GM23338 (cell line): ENCODE measurements around the gene RAB11FIP3. TPM values are rescaled to one million over a fixed set of nuclear protein-coding genes. Genes with fewer than 3 reads are reported as not detected.

ENCODE experiments used
- ATAC-seq: fragments of 200-7000 bp; cut with Tn5 transposase; 3 replicates; pipeline ENCODE4 v1.9.1; 2020
- DNase-seq: peaks from one replicate; pipeline ENCODE4 v3.0.0-alpha.2; 2015; ENCODE audit warnings: low spot score
- H2AFZ ChIP-seq: fragments of 200-600 bp; sonication (generic); 2 replicates; pipeline ENCODE4 v1.8.0; 2016; ENCODE audit warnings: antibody characterized with exemption, mild to moderate bottlenecking, moderate library complexity
- H3F3A ChIP-seq: fragments of 200-600 bp; sonication (generic); replicated peaks from 2 replicates; pipeline ENCODE4 v1.8.0; 2017; ENCODE audit warnings: antibody characterized with exemption, mixed run types, low read depth
- H3K27ac ChIP-seq: fragments of 200-600 bp; sonication (generic); 2 replicates; pipeline ENCODE4 v1.6.1; 2016; ENCODE audit warnings: low read depth
- H3K27me3 ChIP-seq: fragments of 200-600 bp; sonication (generic); 2 replicates; pipeline ENCODE4 v1.8.0; 2016; ENCODE audit warnings: mild to moderate bottlenecking, mixed run types, moderate library complexity; ENCODE audit not compliant: insufficient read depth
- H3K36me3 ChIP-seq: fragments of 200-600 bp; sonication (generic); 2 replicates; pipeline ENCODE4 v1.8.0; 2016; ENCODE audit warnings: mild to moderate bottlenecking; ENCODE audit not compliant: insufficient read depth
- H3K4me1 ChIP-seq: fragments of 200-600 bp; sonication (generic); 2 replicates; pipeline ENCODE4 v1.8.0; 2016; ENCODE audit warnings: mild to moderate bottlenecking, moderate library complexity; ENCODE audit not compliant: insufficient read depth
- H3K4me2 ChIP-seq: fragments of 200-600 bp; sonication (generic); 2 replicates; pipeline ENCODE4 v1.7.1; 2017; ENCODE audit warnings: mixed run types
- H3K4me3 ChIP-seq: fragments of 200-600 bp; sonication (generic); 2 replicates; pipeline ENCODE4 v1.6.1; 2016; ENCODE audit warnings: mixed run types
- H3K79me2 ChIP-seq: fragments of 200-600 bp; sonication (generic); replicated peaks from 2 replicates; pipeline ENCODE4 v1.8.0; 2017; ENCODE audit warnings: mild to moderate bottlenecking; ENCODE audit not compliant: insufficient read depth
- H3K9me2 ChIP-seq: fragments of 200-600 bp; sonication (generic); 2 replicates; pipeline ENCODE4 v1.8.0; 2017; ENCODE audit not compliant: insufficient read depth
- H4K20me1 ChIP-seq: fragments of 200-600 bp; sonication (generic); replicated peaks from 2 replicates; pipeline ENCODE4 v1.8.0; 2017; ENCODE audit warnings: mild to moderate bottlenecking; ENCODE audit not compliant: insufficient read depth
- H3K27ac Mint-ChIP-seq: 2 replicates; pipeline ENCODE4 v1.8.0; 2020; ENCODE audit warnings: inconsistent platforms, mild to moderate bottlenecking, moderate library complexity, mixed read lengths
- H3K27me3 Mint-ChIP-seq: 3 replicates; pipeline ENCODE4 v1.8.0; 2022; ENCODE audit warnings: low read depth, mild to moderate bottlenecking, moderate library complexity, mixed read lengths, inconsistent platforms; ENCODE audit not compliant: insufficient read depth, poor library complexity
- H3K36me3 Mint-ChIP-seq: 3 replicates; pipeline ENCODE4 v1.8.0; 2021; ENCODE audit warnings: low read depth, mild to moderate bottlenecking, inconsistent platforms, moderate library complexity, mixed read lengths
- H3K4me1 Mint-ChIP-seq: 3 replicates; pipeline ENCODE4 v1.8.0; 2020; ENCODE audit warnings: mild to moderate bottlenecking, inconsistent platforms, mixed read lengths
- H3K4me3 Mint-ChIP-seq: 3 replicates; pipeline ENCODE4 v1.8.0; 2021; ENCODE audit warnings: moderate library complexity, mild to moderate bottlenecking, inconsistent platforms, mixed read lengths
- H3K9me3 Mint-ChIP-seq: 3 replicates; pipeline ENCODE4 v1.8.0; 2020; ENCODE audit warnings: moderate library complexity, mild to moderate bottlenecking, inconsistent platforms, mixed read lengths
- CTCF ChIP-seq, 2 experiments: fragments of 200-600 bp in 1 of 2; sonication (generic) in 1 of 2; conservative IDR thresholded peaks; 2 replicates each; pipeline versions ENCODE4 v1.5.1 to v1.6.1; 2016 to 2017; ENCODE audit warnings: antibody characterized with exemption in 2 of 2, low read depth in 2 of 2, mild to moderate bottlenecking in 2 of 2, moderate library complexity in 1 of 2
- EZH2 ChIP-seq: fragments of 200-600 bp; sonication (generic); IDR thresholded peaks from one replicate; pipeline ENCODE4 v1.8.0; 2017; ENCODE audit warnings: antibody characterized with exemption, mild to moderate bottlenecking, low read depth; ENCODE audit not compliant: unreplicated experiment
- POLR2AphosphoS5 ChIP-seq: IDR thresholded peaks from 2 replicates; pipeline ENCODE4 v1.6.1; 2016; ENCODE audit warnings: antibody characterized with exemption, low read depth
- STAT1 ChIP-seq: IDR thresholded peaks from one replicate; pipeline ENCODE4 v1.6.1; 2016; ENCODE audit warnings: antibody characterized with exemption; ENCODE audit not compliant: unreplicated experiment
- ZNF114 ChIP-seq: fragments of 250-450 bp; sonication (Bioruptor Pico); IDR thresholded peaks from 2 replicates; pipeline ENCODE4 v1.5.0; 2020; ENCODE audit warnings: mild to moderate bottlenecking, moderate library complexity
- polyA plus RNA-seq: library from polyadenylated mRNA; unstranded; fragments of >200 nt; fragmentation: Nextera tagmentation; extraction: Ambion mirVana; gene quantifications from 2 replicates; pipeline ENCODE4 v1.2.1, GENCODE V29; 2016
- total RNA-seq: library from RNA; depleted of rRNA; stranded (reverse); fragments of >200 nt; shearing (Covaris generic); gene quantifications from 2 replicates; pipeline ENCODE4 v1.2.3, GENCODE V29; 2014
- TF ChIP-seq, protein P1 (sequence below): fragments of 250-450 bp; sonication (Bioruptor Pico); IDR thresholded peaks from 2 replicates; pipeline ENCODE4 v1.5.0; 2020; ENCODE audit warnings: mild to moderate bottlenecking, moderate library complexity

RAB11FIP3 gene
- total and polyA plus RNA-seq, 2 experiments from 2014 or later, result 3.2 to 29.2 TPM

- H3K9me3 Mint-ChIP-seq, result no peaks in the 10 kb centered on the region; the same call in 2 of the 3 replicates
- DNase-seq (peak; percentile 91), ATAC-seq (peak; percentile 85)
- H2AFZ ChIP-seq, result no peak overlapping the region
- H3K27ac Mint-ChIP-seq, result no peak overlapping the region
- no peak overlapping the region for H3K4me3 Mint-ChIP-seq
- H3K36me3 Mint-ChIP-seq, result peaks cover 11% of the 10 kb centered on the region
- no peak overlapping the region for H3K27ac ChIP-seq
- H3K36me3 ChIP-seq, result no peaks in the 10 kb centered on the region
- TF ChIP-seq STAT1, result no peak
- TF ChIP-seq CTCF (conservative IDR thresholded peaks at IDR 0.05; ENCODE audit: low read depth in 2 of 2), result peak; percentile 69 to 89
- TF ChIP-seq EZH2, result no peak
- 0 out of 2 replicates have a peak, but pooled peaks cover 4% of the 10 kb centered on the region for H3F3A ChIP-seq
- H3K9me2 ChIP-seq, result no peaks in the 10 kb centered on the region
- no peak overlapping the region for H3K4me3 ChIP-seq
- peaks cover 6% of the 10 kb centered on the region; the same call in 1 of the 2 replicates for H3K4me1 ChIP-seq
- peaks cover 5% of the 10 kb centered on the region; the same call in 1 of the 2 replicates for H3K79me2 ChIP-seq
- no peak overlapping the region for H3K4me2 ChIP-seq
- no peaks in the 10 kb centered on the region for H3K27me3 ChIP-seq
- peaks cover 10% of the 10 kb centered on the region for H3K4me1 Mint-ChIP-seq
- H4K20me1 ChIP-seq, result peaks cover 3% of the 10 kb centered on the region; the same call in 1 of the 2 replicates
- H3K27me3 Mint-ChIP-seq, result peaks cover 19% of the 10 kb centered on the region
Observed at GRCh38 chr16:521381-522210, 96.1 kb downstream of the RAB11FIP3 start.

DNA sequence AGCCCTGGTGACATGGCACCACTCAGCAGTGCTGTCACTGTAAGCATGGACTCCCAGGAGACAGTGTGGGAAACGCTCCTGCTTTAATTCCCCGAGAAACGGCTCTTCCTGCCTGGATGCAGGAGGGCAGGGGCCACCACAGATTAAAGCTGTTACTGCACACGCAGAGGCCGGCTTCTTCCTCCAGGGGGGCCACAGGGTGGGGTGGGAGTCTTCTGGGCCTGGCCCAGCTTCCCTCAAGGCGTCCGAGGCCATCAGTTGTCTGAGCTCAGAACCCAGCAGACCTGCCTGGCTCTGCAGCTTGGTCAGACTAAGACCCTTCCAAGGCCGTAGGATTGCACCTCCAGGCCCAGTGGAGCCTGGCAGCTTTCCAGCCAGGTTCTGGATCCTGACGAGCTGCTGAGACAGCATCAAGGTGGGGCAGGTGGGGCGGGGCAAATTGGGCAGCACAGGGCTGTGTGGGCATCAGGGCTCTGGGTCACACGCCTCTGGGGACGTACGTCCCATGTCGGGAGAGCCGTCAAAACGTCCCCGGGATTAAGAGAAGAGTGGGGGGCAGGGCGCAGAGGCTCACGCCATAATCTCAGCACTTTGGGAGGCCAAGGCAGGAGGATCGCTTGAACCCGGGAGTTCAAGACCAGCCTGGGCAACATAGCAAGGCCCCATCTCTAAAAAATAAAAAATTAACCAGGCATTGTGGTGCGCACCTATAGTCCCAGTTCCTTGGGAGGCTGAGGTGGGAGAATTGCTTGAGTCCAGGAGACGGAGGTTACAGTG lies 97.1 kb downstream of the RAB11FIP3 start:
- peaks cover 3% of the 10 kb centered on the region; the same call in 1 of the 2 replicates for H4K20me1 ChIP-seq
- H3K4me1 ChIP-seq, result peaks cover 6% of the 10 kb centered on the region; the same call in 1 of the 2 replicates
- no peak overlapping the region for H3K27ac ChIP-seq
- Mint-ChIP-seq H3K4me1 (peaks cover 11% of the 10 kb centered on the region), H3K9me3 (no peaks in the 10 kb centered on the region; the same call in 2 of the 3 replicates), H3K27me3 (peaks cover 18% of the 10 kb centered on the region), H3K4me3 (no peak overlapping the region; the same call in 2 of the 3 replicates), H3K36me3 (peaks cover 8% of the 10 kb centered on the region), H3K27ac (no peak overlapping the region)
- TF ChIP-seq EZH2 (no peak), ZNF114 (CRISPR knock-in tag) (no peak), POLR2AphosphoS5 (peak; percentile 39)
- TF ChIP-seq, protein P1, sequence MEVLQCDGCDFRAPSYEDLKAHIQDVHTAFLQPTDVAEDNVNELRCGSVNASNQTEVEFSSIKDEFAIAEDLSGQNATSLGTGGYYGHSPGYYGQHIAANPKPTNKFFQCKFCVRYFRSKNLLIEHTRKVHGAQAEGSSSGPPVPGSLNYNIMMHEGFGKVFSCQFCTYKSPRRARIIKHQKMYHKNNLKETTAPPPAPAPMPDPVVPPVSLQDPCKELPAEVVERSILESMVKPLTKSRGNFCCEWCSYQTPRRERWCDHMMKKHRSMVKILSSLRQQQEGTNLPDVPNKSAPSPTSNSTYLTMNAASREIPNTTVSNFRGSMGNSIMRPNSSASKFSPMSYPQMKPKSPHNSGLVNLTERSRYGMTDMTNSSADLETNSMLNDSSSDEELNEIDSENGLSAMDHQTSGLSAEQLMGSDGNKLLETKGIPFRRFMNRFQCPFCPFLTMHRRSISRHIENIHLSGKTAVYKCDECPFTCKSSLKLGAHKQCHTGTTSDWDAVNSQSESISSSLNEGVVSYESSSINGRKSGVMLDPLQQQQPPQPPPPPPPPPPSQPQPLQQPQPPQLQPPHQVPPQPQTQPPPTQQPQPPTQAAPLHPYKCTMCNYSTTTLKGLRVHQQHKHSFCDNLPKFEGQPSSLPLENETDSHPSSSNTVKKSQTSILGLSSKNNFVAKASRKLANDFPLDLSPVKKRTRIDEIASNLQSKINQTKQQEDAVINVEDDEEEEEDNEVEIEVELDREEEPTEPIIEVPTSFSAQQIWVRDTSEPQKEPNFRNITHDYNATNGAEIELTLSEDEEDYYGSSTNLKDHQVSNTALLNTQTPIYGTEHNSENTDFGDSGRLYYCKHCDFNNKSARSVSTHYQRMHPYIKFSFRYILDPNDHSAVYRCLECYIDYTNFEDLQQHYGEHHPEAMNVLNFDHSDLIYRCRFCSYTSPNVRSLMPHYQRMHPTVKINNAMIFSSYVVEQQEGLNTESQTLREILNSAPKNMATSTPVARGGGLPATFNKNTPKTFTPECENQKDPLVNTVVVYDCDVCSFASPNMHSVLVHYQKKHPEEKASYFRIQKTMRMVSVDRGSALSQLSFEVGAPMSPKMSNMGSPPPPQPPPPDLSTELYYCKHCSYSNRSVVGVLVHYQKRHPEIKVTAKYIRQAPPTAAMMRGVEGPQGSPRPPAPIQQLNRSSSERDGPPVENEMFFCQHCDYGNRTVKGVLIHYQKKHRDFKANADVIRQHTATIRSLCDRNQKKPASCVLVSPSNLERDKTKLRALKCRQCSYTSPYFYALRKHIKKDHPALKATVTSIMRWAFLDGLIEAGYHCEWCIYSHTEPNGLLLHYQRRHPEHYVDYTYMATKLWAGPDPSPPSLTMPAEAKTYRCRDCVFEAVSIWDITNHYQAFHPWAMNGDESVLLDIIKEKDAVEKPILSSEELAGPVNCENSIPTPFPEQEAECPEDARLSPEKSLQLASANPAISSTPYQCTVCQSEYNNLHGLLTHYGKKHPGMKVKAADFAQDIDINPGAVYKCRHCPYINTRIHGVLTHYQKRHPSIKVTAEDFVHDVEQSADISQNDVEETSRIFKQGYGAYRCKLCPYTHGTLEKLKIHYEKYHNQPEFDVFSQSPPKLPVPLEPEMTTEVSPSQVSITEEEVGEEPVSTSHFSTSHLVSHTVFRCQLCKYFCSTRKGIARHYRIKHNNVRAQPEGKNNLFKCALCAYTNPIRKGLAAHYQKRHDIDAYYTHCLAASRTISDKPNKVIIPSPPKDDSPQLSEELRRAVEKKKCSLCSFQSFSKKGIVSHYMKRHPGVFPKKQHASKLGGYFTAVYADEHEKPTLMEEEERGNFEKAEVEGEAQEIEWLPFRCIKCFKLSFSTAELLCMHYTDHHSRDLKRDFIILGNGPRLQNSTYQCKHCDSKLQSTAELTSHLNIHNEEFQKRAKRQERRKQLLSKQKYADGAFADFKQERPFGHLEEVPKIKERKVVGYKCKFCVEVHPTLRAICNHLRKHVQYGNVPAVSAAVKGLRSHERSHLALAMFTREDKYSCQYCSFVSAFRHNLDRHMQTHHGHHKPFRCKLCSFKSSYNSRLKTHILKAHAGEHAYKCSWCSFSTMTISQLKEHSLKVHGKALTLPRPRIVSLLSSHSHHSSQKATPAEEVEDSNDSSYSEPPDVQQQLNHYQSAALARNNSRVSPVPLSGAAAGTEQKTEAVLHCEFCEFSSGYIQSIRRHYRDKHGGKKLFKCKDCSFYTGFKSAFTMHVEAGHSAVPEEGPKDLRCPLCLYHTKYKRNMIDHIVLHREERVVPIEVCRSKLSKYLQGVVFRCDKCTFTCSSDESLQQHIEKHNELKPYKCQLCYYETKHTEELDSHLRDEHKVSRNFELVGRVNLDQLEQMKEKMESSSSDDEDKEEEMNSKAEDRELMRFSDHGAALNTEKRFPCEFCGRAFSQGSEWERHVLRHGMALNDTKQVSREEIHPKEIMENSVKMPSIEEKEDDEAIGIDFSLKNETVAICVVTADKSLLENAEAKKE (CRISPR knock-in tag), result no peak
- H3F3A ChIP-seq, result 0 out of 2 replicates have a peak, but pooled peaks cover 4% of the 10 kb centered on the region
- ATAC-seq (no peak), DNase-seq (no peak)
- peaks cover 5% of the 10 kb centered on the region; the same call in 1 of the 2 replicates for H3K79me2 ChIP-seq
- no peaks in the 10 kb centered on the region for H3K36me3 ChIP-seq
- no peaks in the 10 kb centered on the region for H3K9me2 ChIP-seq
- no peaks in the 10 kb centered on the region for H3K27me3 ChIP-seq
- H2AFZ ChIP-seq, result no peak overlapping the region
- no peak overlapping the region for H3K4me2 ChIP-seq
- no peak overlapping the region for H3K4me3 ChIP-seq
